H9 (cell line): ENCODE data around the gene MYOM3. TPM values are rescaled to one million over a fixed set of nuclear protein-coding genes. Genes with fewer than 3 reads are reported as not detected.

Source experiments
- DNase-seq: peaks from one replicate; pipeline ENCODE4 v3.0.0-alpha.2; 2017
- H2AFZ ChIP-seq: one replicate; pipeline ENCODE4 v1.6.1; 2013; ENCODE audit warnings: mild to moderate bottlenecking, low read length, control low read depth, moderate library complexity
- H2AK5ac ChIP-seq: 2 replicates; pipeline ENCODE4 v1.6.1; 2013; ENCODE audit warnings: low read length, control low read depth, mixed read lengths; ENCODE audit not compliant: insufficient read length
- H2BK120ac ChIP-seq: one replicate; pipeline ENCODE4 v1.6.1; 2013; ENCODE audit warnings: low read depth, mild to moderate bottlenecking, low read length, control low read depth, inconsistent platforms; ENCODE audit not compliant: poor library complexity, severe bottlenecking
- H2BK12ac ChIP-seq: 2 replicates; pipeline ENCODE4 v1.6.1; 2013; ENCODE audit warnings: low read length, control low read depth, mixed read lengths, low read depth; ENCODE audit not compliant: insufficient read length
- H2BK15ac ChIP-seq: 2 replicates; pipeline ENCODE4 v1.6.1; 2013; ENCODE audit warnings: low read depth, low read length, control low read depth
- H2BK20ac ChIP-seq: one replicate; pipeline ENCODE4 v1.6.1; 2013; ENCODE audit warnings: low read depth, mild to moderate bottlenecking, low read length, control low read depth, inconsistent platforms; ENCODE audit not compliant: poor library complexity, severe bottlenecking
- H2BK5ac ChIP-seq: 2 replicates; pipeline ENCODE4 v1.6.1; 2013; ENCODE audit warnings: low read length, control low read depth, mixed read lengths; ENCODE audit not compliant: insufficient read length
- H3K14ac ChIP-seq: 2 replicates; pipeline ENCODE4 v1.6.1; 2013; ENCODE audit warnings: low read length, control low read depth; ENCODE audit not compliant: insufficient read depth
- H3K18ac ChIP-seq: 2 replicates; pipeline ENCODE4 v1.6.1; 2013; ENCODE audit warnings: low read depth, mild to moderate bottlenecking, mixed read lengths, low read length, control low read depth; ENCODE audit not compliant: insufficient read length
- H3K23ac ChIP-seq: 2 replicates; pipeline ENCODE4 v1.6.1; 2013; ENCODE audit warnings: low read length, control low read depth, mixed read lengths, low read depth; ENCODE audit not compliant: insufficient read length
- H3K23me2 ChIP-seq: 2 replicates; pipeline ENCODE4 v1.6.1; 2013; ENCODE audit warnings: low read depth, mild to moderate bottlenecking, mixed read lengths, low read length, control low read depth; ENCODE audit not compliant: insufficient read length, poor library complexity, severe bottlenecking
- H3K27ac ChIP-seq: 2 replicates; pipeline ENCODE4 v1.5.1; 2013; ENCODE audit warnings: low read length, control low read depth, mixed read lengths, low read depth; ENCODE audit not compliant: insufficient read length
- H3K27me3 ChIP-seq: 2 replicates; pipeline ENCODE4 v1.6.1; 2013; ENCODE audit warnings: low read length, control low read depth, inconsistent platforms; ENCODE audit not compliant: insufficient read depth
- H3K4ac ChIP-seq: 2 replicates; pipeline ENCODE4 v1.6.1; 2013; ENCODE audit warnings: low read depth, mild to moderate bottlenecking, control low read depth, inconsistent platforms, low read length, moderate library complexity
- H3K4me1 ChIP-seq: 2 replicates; pipeline ENCODE4 v1.6.1; 2013; ENCODE audit warnings: low read length, control low read depth, inconsistent platforms; ENCODE audit not compliant: insufficient read depth
- H3K4me2 ChIP-seq: 2 replicates; pipeline ENCODE4 v1.6.1; 2013; ENCODE audit warnings: low read length, control low read depth, mixed read lengths; ENCODE audit not compliant: insufficient read length, insufficient read depth
- H3K56ac ChIP-seq: 2 replicates; pipeline ENCODE4 v1.6.1; 2013; ENCODE audit warnings: low read depth, mild to moderate bottlenecking, mixed read lengths, low read length, control low read depth; ENCODE audit not compliant: insufficient read length
- H3K79me1 ChIP-seq: 2 replicates; pipeline ENCODE4 v1.6.1; 2013; ENCODE audit warnings: low read depth, mild to moderate bottlenecking, moderate library complexity, low read length, control low read depth, inconsistent platforms; ENCODE audit not compliant: insufficient read depth, poor library complexity, severe bottlenecking
- H3K79me2 ChIP-seq: 2 replicates; pipeline ENCODE4 v1.6.1; 2013; ENCODE audit warnings: low read length, control low read depth, inconsistent platforms; ENCODE audit not compliant: insufficient read depth
- H3K9ac ChIP-seq: 2 replicates; pipeline ENCODE4 v1.6.1; 2013; ENCODE audit warnings: low read length, control low read depth, mixed read lengths; ENCODE audit not compliant: insufficient read length; ENCODE audit errors: extremely low read depth
- H3K9me3 ChIP-seq: one replicate; pipeline ENCODE4 v1.6.1; 2013; ENCODE audit warnings: low read depth, low read length, inconsistent platforms; ENCODE audit not compliant: control insufficient read depth
- H3T11ph ChIP-seq: one replicate; pipeline ENCODE4 v1.6.1; 2013; ENCODE audit warnings: mild to moderate bottlenecking, low read length, control low read depth, inconsistent platforms
- H4K20me1 ChIP-seq: one replicate; pipeline ENCODE4 v1.6.1; 2013; ENCODE audit not compliant: control insufficient read depth, insufficient read length, insufficient read depth
- H4K5ac ChIP-seq: 2 replicates; pipeline ENCODE4 v1.6.1; 2013; ENCODE audit warnings: low read depth, mild to moderate bottlenecking, mixed read lengths, low read length, control low read depth; ENCODE audit not compliant: insufficient read length
- H4K8ac ChIP-seq: replicated peaks from 2 replicates; pipeline ENCODE4 v1.6.1; 2013; ENCODE audit warnings: low read length, control low read depth, mixed read lengths, low read depth; ENCODE audit not compliant: insufficient read length
- H4K91ac ChIP-seq: 2 replicates; pipeline ENCODE4 v1.6.1; 2013; ENCODE audit warnings: low read depth, mild to moderate bottlenecking, moderate library complexity, mixed read lengths, low read length, control low read depth; ENCODE audit not compliant: insufficient read length
- H3K27ac Mint-ChIP-seq, 3 experiments: 2 replicates in 2 of 3; 3 replicates in 1 of 3; pipeline ENCODE4 v1.8.0; 2020 to 2021; ENCODE audit warnings: mixed read lengths in 3 of 3, mild to moderate bottlenecking in 1 of 3, moderate library complexity in 1 of 3
- H3K27me3 Mint-ChIP-seq: 2 replicates; pipeline ENCODE4 v1.8.0; 2021; ENCODE audit warnings: low read depth, mild to moderate bottlenecking, moderate library complexity, mixed read lengths
- H3K36me3 Mint-ChIP-seq, 3 experiments: 2 replicates in 2 of 3; 3 replicates in 1 of 3; pipeline ENCODE4 v1.8.0; 2020 to 2021; ENCODE audit warnings: low read depth in 3 of 3, mixed read lengths in 3 of 3; ENCODE audit not compliant: insufficient read depth in 1 of 3
- H3K4me1 Mint-ChIP-seq, 2 experiments: 2 replicates each; pipeline ENCODE4 v1.8.0; 2020; ENCODE audit warnings: mixed read lengths in 2 of 2
- H3K4me3 Mint-ChIP-seq, 2 experiments: 2 replicates in 1 of 2; 3 replicates in 1 of 2; pipeline ENCODE4 v1.8.0; 2020 to 2021; ENCODE audit warnings: mild to moderate bottlenecking in 2 of 2, mixed read lengths in 2 of 2, moderate library complexity in 1 of 2
- H3K9me3 Mint-ChIP-seq, 2 experiments: 2 replicates in 1 of 2; 3 replicates in 1 of 2; pipeline ENCODE4 v1.8.0; 2020; ENCODE audit warnings: mild to moderate bottlenecking in 2 of 2, mixed read lengths in 2 of 2, moderate library complexity in 1 of 2
- CTCF ChIP-seq: fragments of 200-600 bp; sonication (generic); conservative IDR thresholded peaks from 3 replicates; pipeline ENCODE4 v1.8.0; 2021; ENCODE audit warnings: antibody characterized with exemption, mild to moderate bottlenecking
- WGBS: extraction: QIAGEN DNeasy Blood & Tissue Kit; methylation state at CpG from one replicate; pipeline ENCODE4 v1.1.7; 2013; ENCODE audit warnings: missing lambda C conversion rate, low lambda C conversion rate, mixed read lengths; ENCODE audit not compliant: insufficient read length; ENCODE audit errors: extremely low coverage; 5-methylcytosine and 5-hydroxymethylcytosine counted together
- total RNA-seq: library from RNA; stranded (reverse); gene quantifications from 2 replicates; pipeline ENCODE4 v1.2.1, GENCODE V29; 2021

Gene MYOM3
- total RNA-seq, 1 experiment from 2014 or later = 0.11 TPM

- no peak overlapping the region for H3K4me2 ChIP-seq
- H3K56ac ChIP-seq = no peak overlapping the region
- no peak overlapping the region for H4K91ac ChIP-seq
- H3K4me3 Mint-ChIP-seq = peak overlapping the region in 1 of 2 experiments; percentile 48; a peak in 1 of 5 replicates
- no peaks in the 10 kb centered on the region for H4K20me1 ChIP-seq
- no peaks in the 10 kb centered on the region; the same call in 1 of the 2 replicates for H3K27me3 Mint-ChIP-seq
- no peak overlapping the region for H3K4ac ChIP-seq
- H3K79me1 ChIP-seq = no peaks in the 10 kb centered on the region
- H3K79me2 ChIP-seq = no peaks in the 10 kb centered on the region
- peak overlapping the region; percentile 49 to 69 (median 53); a peak in 3 of 7 replicates for H3K27ac Mint-ChIP-seq
- no peak for DNase-seq
- no peaks in the 10 kb centered on the region for H3K27me3 ChIP-seq
- H2AFZ ChIP-seq = no peak overlapping the region
- H3K23ac ChIP-seq = no peak overlapping the region
- H3K27ac ChIP-seq = no peak overlapping the region
- H3K9me3 Mint-ChIP-seq = no peaks in the 10 kb centered on the region
- no peak overlapping the region for H4K5ac ChIP-seq
- H3K9me3 ChIP-seq = no peaks in the 10 kb centered on the region
- no peak overlapping the region for H2BK120ac ChIP-seq
- no peak overlapping the region for H2BK5ac ChIP-seq
- peaks cover 14 to 34% of the 10 kb centered on the region in 2 experiments for H3K4me1 Mint-ChIP-seq
- no peak overlapping the region for H4K8ac ChIP-seq
- H3T11ph ChIP-seq = no peak overlapping the region
- no peak overlapping the region for H2AK5ac ChIP-seq
- H3K14ac ChIP-seq = no peak overlapping the region
- TF ChIP-seq CTCF = no peak
- H2BK12ac ChIP-seq = no peak overlapping the region
- no CpG with 5 or more reads among the region's 14 CpGs for whole genome bisulfite sequencing
- H3K18ac ChIP-seq = no peak overlapping the region
- H3K23me2 ChIP-seq = no peaks in the 10 kb centered on the region
- no peaks in the 10 kb centered on the region for H3K36me3 Mint-ChIP-seq
- no peak overlapping the region for H2BK15ac ChIP-seq
- H3K9ac ChIP-seq = no peak overlapping the region
- no peaks in the 10 kb centered on the region for H3K4me1 ChIP-seq
- no peak overlapping the region for H2BK20ac ChIP-seq
Observed at GRCh38 chr1:24095140-24095859, 16.6 kb downstream of the MYOM3 start.
